ENCODE results near the gene RAB7A. TPM values are rescaled to one million over a fixed set of nuclear protein-coding genes. Genes with fewer than 3 reads are reported as not detected.

The RAB7A gene
- total and polyA plus RNA-seq, 9 donors, result 31.5 to 160 (median 141) TPM

DNA sequence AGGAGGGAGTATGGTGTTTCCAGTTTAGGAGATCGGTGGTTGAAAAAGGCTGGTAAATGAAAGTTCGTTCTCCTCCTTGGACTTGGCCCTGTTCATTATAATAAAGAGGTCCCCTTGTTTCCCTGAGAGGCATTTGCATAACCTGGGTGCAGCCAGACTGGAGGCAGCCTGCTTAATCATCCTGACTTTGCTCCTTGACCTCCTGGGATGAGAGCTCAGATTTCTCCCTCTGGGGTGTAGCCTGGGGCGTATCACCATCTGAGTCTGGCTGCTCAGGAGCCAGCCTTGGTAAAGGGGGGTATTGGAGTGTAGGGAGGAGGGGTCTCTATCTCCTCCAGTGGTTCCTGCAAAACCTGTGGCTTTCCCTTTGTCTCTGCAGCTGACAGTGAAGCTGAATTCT lies 132.2 kb downstream of the RAB7A start:
- H3K36me3 ChIP-seq (ENCODE audit: control insufficient read depth, insufficient read depth, low read length), result no peaks in the 10 kb centered on the region
- H3K27ac ChIP-seq (ENCODE audit: low read length), result no peak overlapping the region
- peaks cover 50% of the 10 kb centered on the region for H3K9me3 ChIP-seq (replicated peaks; ENCODE audit: control insufficient read depth, low read depth, low read length)
- peaks cover under 1% of the 10 kb centered on the region for H3K4me1 ChIP-seq (ENCODE audit: control insufficient read depth, insufficient read depth, low read length)
- no peaks in the 10 kb centered on the region for H3K27me3 ChIP-seq (ENCODE audit: control insufficient read depth, insufficient read depth, low read length)
- DNase-seq, result no peak
- H3K4me3 ChIP-seq (ENCODE audit: low read length), result no peak overlapping the region
- WGBS (ENCODE audit: insufficient coverage), result 93% methylated on average over 2 of the region's 3 CpGs

DNA sequence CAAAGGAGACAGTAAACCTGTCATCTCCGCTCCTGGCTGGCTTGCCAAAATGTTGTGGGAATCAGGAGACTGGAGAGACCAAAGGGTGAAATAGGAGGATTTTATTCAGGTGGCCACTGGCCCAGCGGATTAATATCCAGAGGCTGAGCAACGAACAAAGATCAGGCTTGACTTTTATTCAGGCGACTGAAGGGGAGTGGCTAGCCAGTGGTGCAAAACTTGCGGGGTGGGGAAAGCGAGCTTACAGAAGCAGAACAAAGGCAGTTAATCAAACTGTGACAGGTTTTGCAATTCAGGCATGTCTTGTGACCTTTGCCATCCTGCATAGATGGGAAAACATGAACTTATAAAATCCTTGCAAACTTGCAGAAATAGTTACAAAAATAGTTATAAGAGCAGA lies 133.6 kb downstream of the RAB7A start:
- Histone ChIP-seq H3K9me3 (replicated peaks; ENCODE audit: control insufficient read depth, low read depth, low read length) (peaks cover 37% of the 10 kb centered on the region), H3K27me3 (ENCODE audit: control insufficient read depth, insufficient read depth, low read length) (no peaks in the 10 kb centered on the region), H3K27ac (ENCODE audit: low read length) (no peak overlapping the region), H3K4me1 (ENCODE audit: control insufficient read depth, insufficient read depth, low read length) (peaks cover 13% of the 10 kb centered on the region), H3K4me3 (ENCODE audit: low read length) (no peak overlapping the region), H3K36me3 (ENCODE audit: control insufficient read depth, insufficient read depth, low read length) (no peaks in the 10 kb centered on the region)
- no peak for DNase-seq
- WGBS (ENCODE audit: insufficient coverage), result 90% methylated on average over 5 of the region's 6 CpGs

DNA sequence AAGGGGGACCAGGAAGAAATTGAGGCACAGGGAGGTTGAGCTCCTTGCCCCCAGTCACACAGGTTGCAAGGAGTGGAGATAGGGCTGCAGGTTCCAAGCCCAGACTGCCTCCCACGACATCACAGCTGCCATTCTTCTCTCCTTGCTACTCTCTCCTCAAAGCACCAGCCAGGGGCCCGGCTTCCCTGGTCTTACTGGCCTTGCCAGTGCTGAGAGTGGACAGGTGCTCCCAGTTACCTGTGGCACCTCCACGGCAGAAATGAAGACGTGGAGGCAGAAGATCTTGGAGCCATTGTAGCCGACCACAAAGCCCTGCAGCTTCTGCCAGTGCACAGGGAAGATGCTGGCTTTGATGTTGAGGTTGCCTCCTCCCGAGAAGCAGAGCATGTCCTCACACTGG lies 135.5 kb downstream of the RAB7A start:
- H3K9me3 ChIP-seq (replicated peaks; ENCODE audit: control insufficient read depth, low read depth, low read length), result peaks cover 34% of the 10 kb centered on the region
- no peak overlapping the region for H3K4me3 ChIP-seq (ENCODE audit: low read length)
- no peaks in the 10 kb centered on the region for H3K27me3 ChIP-seq (ENCODE audit: control insufficient read depth, insufficient read depth, low read length)
- DNase-seq, result no peak
- H3K4me1 ChIP-seq (ENCODE audit: control insufficient read depth, insufficient read depth, low read length), result peaks cover 22% of the 10 kb centered on the region
- WGBS (ENCODE audit: insufficient coverage), result 95% methylated on average over 6 of the region's 6 CpGs
- no peaks in the 10 kb centered on the region for H3K36me3 ChIP-seq (ENCODE audit: control insufficient read depth, insufficient read depth, low read length)
- H3K27ac ChIP-seq (ENCODE audit: low read length), result no peak overlapping the region

DNA sequence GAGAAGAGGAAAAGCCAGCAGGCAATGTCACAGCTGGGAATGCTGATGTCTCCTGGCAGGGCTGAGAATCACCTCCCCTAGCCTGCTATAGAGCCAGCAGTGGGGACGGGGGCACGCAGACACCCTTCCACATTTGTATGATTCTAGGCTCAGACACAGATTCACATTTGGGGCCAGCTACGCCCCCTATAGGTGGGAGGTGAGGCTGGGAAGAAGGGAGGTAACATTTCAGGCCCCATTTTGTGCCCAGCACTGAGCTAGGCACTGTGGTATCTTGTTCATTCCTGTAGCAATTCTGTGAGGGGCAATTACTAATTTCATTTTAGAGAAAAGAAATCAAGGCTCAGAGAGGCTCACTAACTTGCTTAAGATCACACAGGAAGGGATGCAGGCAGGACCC lies 137.6 kb downstream of the RAB7A start:
- no CpG with 5 or more reads among the region's 3 CpGs for WGBS (ENCODE audit: insufficient coverage)
- Histone ChIP-seq H3K36me3 (ENCODE audit: control insufficient read depth, insufficient read depth, low read length) (no peaks in the 10 kb centered on the region), H3K4me1 (ENCODE audit: control insufficient read depth, insufficient read depth, low read length) (peaks cover 22% of the 10 kb centered on the region), H3K4me3 (ENCODE audit: low read length) (no peak overlapping the region), H3K27ac (ENCODE audit: low read length) (no peak overlapping the region), H3K27me3 (ENCODE audit: control insufficient read depth, insufficient read depth, low read length) (no peaks in the 10 kb centered on the region), H3K9me3 (replicated peaks; ENCODE audit: control insufficient read depth, low read depth, low read length) (peaks cover 24% of the 10 kb centered on the region)
- DNase-seq, result peak; percentile 22

Other genes starting within 250 kb of the RAB7A start
- 2.1 TPM for gene GATA2, start 233.0 kb upstream of the RAB7A start, total RNA-seq
- gene GATA2, start 233.0 kb upstream of the RAB7A start, polyA plus RNA-seq (ENCODE audit: insufficient read depth in 1 of 8, insufficient read length in 8 of 8, low replicate concordance in 1 of 8), result 1 to 10 TPM; 2.4 to 4.5 (median 3.2) TPM
- gene RPN1, start 75.4 kb upstream of the RAB7A start, total RNA-seq, result 144 TPM
- gene RPN1, start 75.4 kb upstream of the RAB7A start, polyA plus RNA-seq (ENCODE audit: insufficient read depth in 1 of 8, insufficient read length in 8 of 8, low replicate concordance in 1 of 8), result 100 to 1,000 TPM in 6 of 8 donors, 10 to 100 TPM in 2; 95.8 to 128 (median 104) TPM
- gene ACAD9, start 153.4 kb downstream of the RAB7A start, total RNA-seq, result 25.6 TPM
- gene ACAD9, start 153.4 kb downstream of the RAB7A start, polyA plus RNA-seq (ENCODE audit: insufficient read depth in 1 of 8, insufficient read length in 8 of 8, low replicate concordance in 1 of 8), result 10 to 100 TPM; 22.7 to 30.4 (median 25.7) TPM

Measured in muscle of leg (tissue), 11 donors.